HCT116 (cell line): ENCODE data around the gene ZBTB20. TPM values are rescaled to one million over a fixed set of nuclear protein-coding genes. Genes with fewer than 3 reads are reported as not detected.

Experiments used
- ATAC-seq: fragments of 200-7000 bp; cut with Tn5 transposase; 2 replicates; pipeline ENCODE4 v1.9.1; 2020; ENCODE audit warnings: mild to moderate bottlenecking, moderate library complexity
- BruUV-seq: library from RNA; stranded (reverse); fragments of 400-500 nt; replicated peaks from 2 replicates; lab custom pipeline; 2021; lab: Mats Ljungman, UMichigan
- CTCF ChIA-PET: fragments of 300-600 bp; sonication (Branson Sonifier 250); formaldehyde crosslinking; loops from one replicate; lab custom pipeline; 2021; ENCODE audit warnings: antibody characterized with exemption; lab: Charles Lee
- POLR2A ChIA-PET: fragments of 300-600, 350-600 bp; sonication (Branson Sonifier 250); formaldehyde crosslinking; loops from one replicate; lab custom pipeline; 2021; ENCODE audit warnings: antibody characterized with exemption; lab: Charles Lee
- RAD21 ChIA-PET, 2 experiments: fragments of 300-600 bp; sonication (Branson Sonifier 250); formaldehyde crosslinking; loops; one replicate each; lab custom pipeline; 2023; ENCODE audit warnings: low total read pairs in 2 of 2; ENCODE audit not compliant: uncharacterized antibody in 2 of 2, unreplicated experiment in 2 of 2, low non-redundant PET in 1 of 2; lab: Charles Lee
- DNase-seq: peaks from one replicate; pipeline ENCODE4 v3.0.0-alpha.2; 2010; ENCODE audit warnings: low read depth, low spot score
- H2AFZ ChIP-seq: fragments of 200-600 bp; shearing (Covaris generic), sonication (generic); 2 replicates; pipeline ENCODE4 v1.6.1; 2017; ENCODE audit warnings: low read depth, mixed run types, mixed read lengths, antibody characterized with exemption, low read length; ENCODE audit not compliant: poor library complexity, severe bottlenecking
- H3K27ac ChIP-seq: 2 replicates; pipeline ENCODE4 v1.5.1; 2012; ENCODE audit warnings: low read depth, low read length
- H3K27me3 ChIP-seq: fragments of 200-600 bp; sonication (generic); 2 replicates; pipeline ENCODE4 v1.6.1; 2016; ENCODE audit warnings: mixed run types, low read length, mixed read lengths; ENCODE audit not compliant: insufficient read depth
- H3K36me3 ChIP-seq, 2 experiments: fragments of 200-500 bp in 1 of 2; fragments of 200-600 bp in 1 of 2; sonication (Bioruptor generic) in 1 of 2; sonication (generic) in 1 of 2; 2 replicates each; pipeline versions ENCODE4 v1.5.1 to v1.6.1; 2014 to 2016; ENCODE audit warnings: low read length in 2 of 2, inconsistent platforms in 1 of 2, mixed read lengths in 1 of 2, mixed run types in 1 of 2; ENCODE audit not compliant: insufficient read depth in 2 of 2, control insufficient read depth in 1 of 2
- H3K4me1 ChIP-seq, 2 experiments: fragments of 200-600 bp in 1 of 2; sonication (generic) in 1 of 2; 2 replicates each; pipeline versions ENCODE4 v1.5.1 to v1.6.1; 2012 to 2017; ENCODE audit warnings: low read length in 2 of 2, inconsistent platforms in 1 of 2, mild to moderate bottlenecking in 1 of 2, mixed read lengths in 1 of 2, mixed run types in 1 of 2, moderate library complexity in 1 of 2; ENCODE audit not compliant: insufficient read depth in 2 of 2, control insufficient read depth in 1 of 2
- H3K4me2 ChIP-seq: fragments of 200-600 bp; sonication (generic); 2 replicates; pipeline ENCODE4 v1.6.1; 2017; ENCODE audit warnings: mixed run types, low read length, mixed read lengths
- H3K4me3 ChIP-seq, 2 experiments: fragments of 200-600 bp in 1 of 2; sonication (generic) in 1 of 2; replicated peaks in 1 of 2; 2 replicates each; pipeline ENCODE4 v1.5.1; 2011 to 2016; ENCODE audit warnings: low read length in 2 of 2, control low read depth in 1 of 2, low read depth in 1 of 2, mild to moderate bottlenecking in 1 of 2, mixed read lengths in 1 of 2, mixed run types in 1 of 2
- H3K79me2 ChIP-seq: fragments of 200-600 bp; sonication (generic); 2 replicates; pipeline ENCODE4 v1.6.1; 2017; ENCODE audit warnings: mild to moderate bottlenecking, mixed run types, low read length, moderate library complexity, mixed read lengths; ENCODE audit not compliant: insufficient read depth
- H3K9ac ChIP-seq: fragments of 200-600 bp; sonication (generic); 2 replicates; pipeline ENCODE4 v1.6.1; 2016; ENCODE audit warnings: low read length, mixed read lengths
- H3K9me2 ChIP-seq: fragments of 200-600 bp; sonication (generic), shearing (Covaris generic); 2 replicates; pipeline ENCODE4 v1.6.1; 2017; ENCODE audit warnings: mixed run types, mild to moderate bottlenecking, moderate library complexity; ENCODE audit not compliant: insufficient read depth
- H3K9me3 ChIP-seq, 2 experiments: fragments of 200-500 bp in 1 of 2; fragments of 200-600 bp in 1 of 2; sonication (Bioruptor generic) in 1 of 2; sonication (generic) in 1 of 2; 2 replicates each; pipeline ENCODE4 v1.6.1; 2014 to 2017; ENCODE audit warnings: low read length in 2 of 2, mixed read lengths in 2 of 2, inconsistent platforms in 1 of 2, low read depth in 1 of 2, mild to moderate bottlenecking in 1 of 2, mixed run types in 1 of 2, moderate library complexity in 1 of 2; ENCODE audit not compliant: control insufficient read depth in 1 of 2, insufficient read depth in 1 of 2
- H4K20me1 ChIP-seq: fragments of 200-600 bp; sonication (generic), shearing (Covaris generic); 2 replicates; pipeline ENCODE4 v1.6.1; 2017; ENCODE audit warnings: mixed run types, mild to moderate bottlenecking, moderate library complexity; ENCODE audit not compliant: insufficient read depth
- CBX3 ChIP-seq: IDR thresholded peaks from 2 replicates; pipeline ENCODE4 v1.6.1; 2012; ENCODE audit warnings: low read depth
- CEBPB ChIP-seq: IDR thresholded peaks from 2 replicates; pipeline ENCODE4 v1.6.1; 2012; ENCODE audit warnings: low read depth
- ELF1 ChIP-seq: IDR thresholded peaks from 2 replicates; pipeline ENCODE4 v1.6.1; 2012; ENCODE audit warnings: low read depth, borderline replicate concordance
- EZH2 ChIP-seq: fragments of 200-600 bp; sonication (generic); IDR thresholded peaks from 2 replicates; pipeline ENCODE4 v1.6.1; 2017; ENCODE audit warnings: antibody characterized with exemption, mixed run types
- EZH2phosphoT487 ChIP-seq: fragments of 200-600 bp; IDR thresholded peaks from 2 replicates; pipeline ENCODE4 v1.6.1; 2018; ENCODE audit warnings: antibody characterized with exemption, borderline replicate concordance
- FOSL1 ChIP-seq: IDR thresholded peaks from 2 replicates; pipeline ENCODE4 v1.6.1; 2012; ENCODE audit warnings: low read depth
- JUND ChIP-seq: IDR thresholded peaks from 2 replicates; pipeline ENCODE4 v1.6.1; 2012
- MAX ChIP-seq: IDR thresholded peaks from 2 replicates; pipeline ENCODE4 v1.6.1; 2012
- POLR2A ChIP-seq: IDR thresholded peaks from 2 replicates; pipeline ENCODE4 v1.7.0; 2011; ENCODE audit warnings: borderline replicate concordance; ENCODE audit not compliant: insufficient read depth, insufficient read length; ENCODE audit errors: extremely low read depth
- POLR2AphosphoS5 ChIP-seq: IDR thresholded peaks from 2 replicates; pipeline ENCODE4 v1.6.1; 2011; ENCODE audit warnings: mild to moderate bottlenecking, low read depth, low read length, moderate library complexity
- RAD21 ChIP-seq: IDR thresholded peaks from 2 replicates; pipeline ENCODE4 v1.6.1; 2012; ENCODE audit warnings: low read depth, mild to moderate bottlenecking
- SIN3A ChIP-seq: IDR thresholded peaks from 2 replicates; pipeline ENCODE4 v1.6.1; 2012; ENCODE audit warnings: low read depth
- SP1 ChIP-seq: IDR thresholded peaks from 2 replicates; pipeline ENCODE4 v1.6.1; 2012; ENCODE audit warnings: low read depth
- SRF ChIP-seq: IDR thresholded peaks from 2 replicates; pipeline ENCODE4 v1.6.1; 2012; ENCODE audit warnings: low read depth
- TCF7L2 ChIP-seq: IDR thresholded peaks from 2 replicates; pipeline ENCODE4 v1.7.0; 2011; ENCODE audit warnings: borderline replicate concordance, inconsistent platforms; ENCODE audit not compliant: insufficient read depth, insufficient read length; ENCODE audit errors: extremely low read depth
- YY1 ChIP-seq: IDR thresholded peaks from 2 replicates; pipeline ENCODE4 v1.6.1; 2011; ENCODE audit warnings: low read length, low read depth, moderate library complexity, mild to moderate bottlenecking; ENCODE audit not compliant: insufficient replicate concordance; ENCODE audit errors: extremely low read depth
- ZBTB33 ChIP-seq: IDR thresholded peaks from 2 replicates; pipeline ENCODE4 v1.6.1; 2011; ENCODE audit warnings: mild to moderate bottlenecking, low read length, moderate library complexity; ENCODE audit not compliant: insufficient replicate concordance; ENCODE audit errors: extremely low read depth
- ZFX ChIP-seq: fragments of 450-650 bp; IDR thresholded peaks from 2 replicates; pipeline ENCODE4 v1.6.1; 2017
- ZNF274 ChIP-seq: fragments of 200-500 bp; sonication (Bioruptor generic); IDR thresholded peaks from 2 replicates; pipeline ENCODE4 v1.6.1; 2014; ENCODE audit warnings: mild to moderate bottlenecking, low read depth, low read length, inconsistent platforms
- intact Hi-C: fragments of 100-400 bp; cut with micrococcal nuclease; formaldehyde crosslinking; loops from 2 replicates; pipeline ENCODE4 v1.10.0; 2022
- total RNA-seq: library from RNA; stranded (reverse); gene quantifications from one replicate; pipeline ENCODE4 v1.2.1, GENCODE V29; 2021; ENCODE audit not compliant: unreplicated experiment

Gene ZBTB20
- total RNA-seq, 1 experiment from 2014 or later: 42.1 TPM

- TF ChIP-seq CBX3 (no peak), YY1 (no peak), SRF (no peak), SP1 (no peak), CEBPB (no peak), ZFX (no peak), MAX (no peak), SIN3A (no peak), ZNF274 (no peak), JUND (no peak), ELF1 (no peak), POLR2A (no peak), EZH2 (no peak)
- TF ChIP-seq, all 23 proteins: peak for 0
Measured at GRCh38 chr3:114331007-114331406, 816.1 kb downstream of the ZBTB20 start (continued).

GRCh38 chr3:114329823-114330222 lies 817.3 kb downstream of the ZBTB20 start:
- Histone ChIP-seq H3K36me3 (peaks cover 0 to 26% of the 10 kb centered on the region in 2 experiments; a peak in 2 of 4 replicates), H3K4me1 (no peaks in the 10 kb centered on the region), H2AFZ (no peak overlapping the region), H3K27ac (no peak overlapping the region), H3K79me2 (peaks cover 10% of the 10 kb centered on the region; the same call in 1 of the 2 replicates), H3K9me3 (no peaks in the 10 kb centered on the region), H3K9me2 (no peaks in the 10 kb centered on the region), H3K27me3 (no peaks in the 10 kb centered on the region), H4K20me1 (no peaks in the 10 kb centered on the region), H3K9ac (no peak overlapping the region), H3K4me3 (no peak overlapping the region), H3K4me2 (no peak overlapping the region)
- CTCF ChIA-PET: no interaction called here
- DNase-seq (no peak), ATAC-seq (no peak)
- no TSS peak for BruUV-seq
- POLR2A ChIA-PET: no interaction called here
- RAD21 ChIA-PET: no interaction called here
- intact Hi-C loops: no loop called here
- TF ChIP-seq EZH2: no peak
- TF ChIP-seq POLR2AphosphoS5: no peak
- TF ChIP-seq CEBPB: no peak
- no peak for TF ChIP-seq JUND
- TF ChIP-seq ZFX: no peak
- no peak for TF ChIP-seq YY1
- TF ChIP-seq SP1: no peak
- TF ChIP-seq SRF: no peak
- TF ChIP-seq CBX3: no peak
- no peak for TF ChIP-seq EZH2phosphoT487
- no peak for TF ChIP-seq POLR2A
- TF ChIP-seq FOSL1: no peak
- no peak for TF ChIP-seq ZBTB33
- TF ChIP-seq RAD21: no peak
- TF ChIP-seq TCF7L2: no peak
